PFSK-1 (cell line): ENCODE data around the gene PRPF39.

Experiments used
- POLR2AphosphoS5 ChIP-seq: IDR thresholded peaks from 2 replicates; pipeline ENCODE4 v1.6.1; 2012; ENCODE audit warnings: low read depth, mild to moderate bottlenecking, control low read depth, low read length, moderate library complexity
- TAF1 ChIP-seq: IDR thresholded peaks from 2 replicates; pipeline ENCODE4 v1.6.1; 2012; ENCODE audit warnings: low read length, control low read depth, borderline replicate concordance; ENCODE audit not compliant: insufficient read depth

GRCh38 chr14:45039390-45039789 lies 44.5 kb upstream of the PRPF39 start:
- TF ChIP-seq TAF1: no peak
- no peak for TF ChIP-seq POLR2AphosphoS5
